ENCODE data around the gene NMRAL1.

The NMRAL1 gene

GRCh38 chr16:4420505-4421105 lies 53.8 kb downstream of the NMRAL1 start:
- FAIRE-seq, result no peak

GRCh38 chr16:4419402-4419959 lies 54.9 kb downstream of the NMRAL1 start:
- no peak for FAIRE-seq

- no peak for FAIRE-seq
Observed at GRCh38 chr16:4416200-4417032, 58.0 kb downstream of the NMRAL1 start, which contains the start of gene CORO7. TSS of gene CORO7 (minus strand) at chr16:4416596. CDS start at chr16:4416518, 78 bp downstream.

GRCh38 chr16:4415538-4416199 lies 58.8 kb downstream of the NMRAL1 start:
- FAIRE-seq, result no peak

DNA sequence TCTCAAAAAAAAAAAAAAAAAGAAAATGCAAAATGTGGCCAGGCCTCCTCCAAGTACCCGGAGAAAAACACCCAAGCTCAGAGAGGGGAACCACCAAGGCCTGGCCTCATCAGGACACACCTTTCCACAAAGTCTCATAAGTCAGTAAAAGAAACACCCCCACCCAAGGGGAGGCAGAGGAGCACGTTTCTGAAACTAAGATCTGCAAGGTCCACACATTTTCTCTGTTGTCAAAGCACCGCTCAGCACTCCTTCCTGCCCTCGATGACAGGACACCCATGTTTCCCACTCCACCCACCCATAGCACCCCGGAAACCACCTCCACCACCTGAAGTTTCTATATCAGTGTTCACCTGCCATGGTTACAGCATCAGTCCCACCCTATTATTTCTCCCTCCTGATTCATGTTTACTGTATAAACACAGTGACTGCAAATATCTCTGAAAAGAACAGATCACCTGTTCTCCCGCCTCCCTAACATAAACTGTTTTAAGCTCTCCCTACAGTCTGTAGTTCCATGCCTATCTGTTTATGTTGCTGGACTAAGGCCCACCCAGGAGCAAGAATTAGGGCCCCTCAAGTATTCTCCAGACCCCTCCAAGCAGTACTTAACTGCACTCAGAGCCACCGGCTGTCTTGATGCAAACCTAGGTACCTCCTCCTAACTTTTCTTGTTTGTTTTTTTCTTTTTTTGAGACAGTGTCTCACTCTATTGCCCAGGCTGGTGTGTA lies 60.1 kb downstream of the NMRAL1 start:
- FAIRE-seq, result no peak

DNA sequence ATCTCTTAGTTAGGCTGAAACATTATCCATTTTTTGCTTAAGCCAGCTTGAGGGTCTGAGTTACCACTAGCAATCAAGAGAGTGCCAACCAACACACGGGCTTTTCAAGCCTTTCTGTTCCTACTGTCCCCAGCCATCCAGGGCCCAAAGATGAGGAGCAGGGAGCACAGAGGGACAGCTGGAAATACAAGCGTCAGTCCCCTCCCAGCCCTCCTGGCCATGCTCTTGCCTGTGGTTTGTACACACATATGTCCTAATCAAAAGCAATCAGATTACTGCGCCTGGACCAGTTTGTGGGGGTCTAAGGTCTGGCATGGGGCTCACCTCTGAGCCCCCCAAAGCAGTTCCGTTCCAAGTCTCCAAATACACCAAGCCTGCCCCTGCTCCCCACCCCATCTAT lies 61.6 kb downstream of the NMRAL1 start:
- FAIRE-seq, result no peak

GRCh38 chr16:4412159-4412558 lies 62.3 kb downstream of the NMRAL1 start:
- FAIRE-seq, result no peak
